ENCODE measurements around the gene DCST2.

DNA sequence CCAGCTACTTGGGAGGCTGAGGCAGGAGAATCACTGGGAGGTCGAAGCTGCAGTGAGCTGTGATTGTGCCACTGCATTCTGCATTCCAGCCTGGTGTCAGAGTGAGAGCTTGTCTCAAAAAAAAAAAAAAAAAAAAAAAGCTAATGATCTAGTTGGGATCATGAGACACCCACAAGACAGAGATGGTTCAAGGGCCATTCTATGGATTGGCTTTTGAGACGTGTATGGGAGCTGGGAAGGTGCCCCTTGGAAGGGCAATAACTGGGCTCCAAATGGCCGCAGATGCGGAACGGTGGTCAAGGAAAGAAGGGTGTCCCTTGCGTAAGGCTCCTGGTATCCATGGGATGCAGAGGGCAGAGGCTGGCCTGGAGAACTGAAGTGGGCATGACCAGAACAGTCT is 10.8 kb upstream of the DCST2 start:
- TF ChIP-seq, protein P1, sequence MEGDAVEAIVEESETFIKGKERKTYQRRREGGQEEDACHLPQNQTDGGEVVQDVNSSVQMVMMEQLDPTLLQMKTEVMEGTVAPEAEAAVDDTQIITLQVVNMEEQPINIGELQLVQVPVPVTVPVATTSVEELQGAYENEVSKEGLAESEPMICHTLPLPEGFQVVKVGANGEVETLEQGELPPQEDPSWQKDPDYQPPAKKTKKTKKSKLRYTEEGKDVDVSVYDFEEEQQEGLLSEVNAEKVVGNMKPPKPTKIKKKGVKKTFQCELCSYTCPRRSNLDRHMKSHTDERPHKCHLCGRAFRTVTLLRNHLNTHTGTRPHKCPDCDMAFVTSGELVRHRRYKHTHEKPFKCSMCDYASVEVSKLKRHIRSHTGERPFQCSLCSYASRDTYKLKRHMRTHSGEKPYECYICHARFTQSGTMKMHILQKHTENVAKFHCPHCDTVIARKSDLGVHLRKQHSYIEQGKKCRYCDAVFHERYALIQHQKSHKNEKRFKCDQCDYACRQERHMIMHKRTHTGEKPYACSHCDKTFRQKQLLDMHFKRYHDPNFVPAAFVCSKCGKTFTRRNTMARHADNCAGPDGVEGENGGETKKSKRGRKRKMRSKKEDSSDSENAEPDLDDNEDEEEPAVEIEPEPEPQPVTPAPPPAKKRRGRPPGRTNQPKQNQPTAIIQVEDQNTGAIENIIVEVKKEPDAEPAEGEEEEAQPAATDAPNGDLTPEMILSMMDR (IDR thresholded peaks at IDR 0.05), result no peak
- no peak for TF ChIP-seq POLR2A (IDR thresholded peaks at IDR 0.05)
